Measurements from ENCODE around the gene TLR2. TPM values are rescaled to one million over a fixed set of nuclear protein-coding genes. Genes with fewer than 3 reads are reported as not detected.

TLR2 gene
- total RNA-seq, result 100 to 1,000 TPM in 1 of 2 donors, 10 to 100 TPM in 1; 93.6 to 186 TPM
- polyA plus RNA-seq, result 100 to 1,000 TPM in 1 of 2 donors, 10 to 100 TPM in 1; 27.5 to 190 TPM
- long read RNA-seq, donor 1, full-length matches to known transcripts, result 33 of 33 reads
- long read RNA-seq, donor 1, partial matches to known transcripts, result 0 of 33 reads
- long read RNA-seq, donor 1, other reads (novel, unspliced or antisense), result 0 of 33 reads
- long read RNA-seq, donor 2, full-length matches to known transcripts, result 14 of 14 reads
- long read RNA-seq, donor 2, partial matches to known transcripts, result 0 of 14 reads
- long read RNA-seq, donor 2, other reads (novel, unspliced or antisense), result 0 of 14 reads
- long read RNA-seq, donor 3, full-length matches to known transcripts, result 21 of 26 reads
- long read RNA-seq, donor 3, partial matches to known transcripts, result 5 of 26 reads
- long read RNA-seq, donor 3, other reads (novel, unspliced or antisense), result 0 of 26 reads
- long read RNA-seq, donor 4, full-length matches to known transcripts, result 9 of 9 reads
- long read RNA-seq, donor 4, partial matches to known transcripts, result 0 of 9 reads
- long read RNA-seq, donor 4, other reads (novel, unspliced or antisense), result 0 of 9 reads
- long read RNA-seq, donor 5, full-length matches to known transcripts, result 19 of 19 reads
- long read RNA-seq, donor 5, partial matches to known transcripts, result 0 of 19 reads
- long read RNA-seq, donor 5, other reads (novel, unspliced or antisense), result 0 of 19 reads

GRCh38 chr4:153684182-153684970 lies at the start of gene TLR2:
TSS of gene TLR2 (plus strand) at chr4:153684280. CDS start at chr4:153702908, 18,628 bp downstream.
- Histone ChIP-seq H3K9me3 (ENCODE audit: control insufficient read depth in 4 of 4, insufficient read depth in 3 of 4, low read length in 3 of 4) (peaks cover 0 to 6% (median 3%) of the 10 kb centered on the region in 4 donors), H3K9ac (ENCODE audit: insufficient read depth in 1 of 2, low read length in 2 of 2) (peak within 1 kb of the TSS; percentile 29 to 77), H3K27me3 (ENCODE audit: control insufficient read depth in 3 of 3, insufficient read depth in 3 of 3, low read length in 2 of 3) (peaks cover 0 to 12% (median 5%) of the 10 kb centered on the region in 3 donors), H3K36me3 (ENCODE audit: control insufficient read depth in 4 of 4, insufficient read depth in 4 of 4, low read length in 4 of 4) (peaks cover 0 to 12% (median 0%) of the 10 kb centered on the region in 4 donors), H3K27ac (ENCODE audit: low read depth in 1 of 2, low read length in 1 of 2) (peak within 1 kb of the TSS in 1 of 2 donors; percentile 84), H3K4me1 (ENCODE audit: control insufficient read depth in 5 of 5, insufficient read depth in 5 of 5, low read length in 5 of 5) (peaks cover 0 to 8% (median 0%) of the 10 kb centered on the region in 5 donors), H3K4me3 (peak within 1 kb of the TSS; percentile 76)
- DNase-seq, result peak; percentile 69 to 72 (median 71)
- no peak for TF ChIP-seq CTCF (IDR thresholded peaks at IDR 0.05; ENCODE audit: control extremely low read depth, extremely low read depth)
- ATAC-seq (ENCODE audit: insufficient read depth, low FRiP score), result peak; percentile 92
- 0 to 1% methylated on average over 41 to 75 of the region's 75 CpGs for WGBS, 2 donors

GRCh38 chr4:153634738-153635353 lies 49.2 kb upstream of the TLR2 start:
- H3K4me3 ChIP-seq, result no peak overlapping the region
- H3K27ac ChIP-seq (ENCODE audit: low read depth in 1 of 2, low read length in 1 of 2), result no peak overlapping the region
- peaks cover 14 to 40% (median 36%) of the 10 kb centered on the region in 4 donors for H3K36me3 ChIP-seq (ENCODE audit: control insufficient read depth in 4 of 4, insufficient read depth in 4 of 4, low read length in 4 of 4)
- TF ChIP-seq CTCF (IDR thresholded peaks at IDR 0.05; ENCODE audit: control extremely low read depth, extremely low read depth), result peak; percentile 35
- DNase-seq, result peak in 2 of 3 donors; percentile 42 to 52
- ATAC-seq (ENCODE audit: insufficient read depth, low FRiP score), result peak; percentile 80
- no peaks in the 10 kb centered on the region for H3K27me3 ChIP-seq (ENCODE audit: control insufficient read depth in 3 of 3, insufficient read depth in 3 of 3, low read length in 2 of 3)
- no peak overlapping the region for H3K9ac ChIP-seq (ENCODE audit: insufficient read depth in 1 of 2, low read length in 2 of 2)
- H3K9me3 ChIP-seq (ENCODE audit: control insufficient read depth in 4 of 4, insufficient read depth in 3 of 4, low read length in 3 of 4), result peaks cover 0 to 4% (median 0%) of the 10 kb centered on the region in 4 donors
- H3K4me1 ChIP-seq (ENCODE audit: control insufficient read depth in 5 of 5, insufficient read depth in 5 of 5, low read length in 5 of 5), result no peaks in the 10 kb centered on the region
- 70 to 90% methylated on average over 3 of the region's 3 CpGs for WGBS, 2 donors

- Histone ChIP-seq H3K27me3 (ENCODE audit: control insufficient read depth in 3 of 3, insufficient read depth in 3 of 3, low read length in 2 of 3) (no peaks in the 10 kb centered on the region), H3K4me1 (ENCODE audit: control insufficient read depth in 5 of 5, insufficient read depth in 5 of 5, low read length in 5 of 5) (no peaks in the 10 kb centered on the region), H3K4me3 (no peak overlapping the region), H3K9ac (ENCODE audit: insufficient read depth in 1 of 2, low read length in 2 of 2) (no peak overlapping the region), H3K36me3 (ENCODE audit: control insufficient read depth in 4 of 4, insufficient read depth in 4 of 4, low read length in 4 of 4) (peaks cover 12 to 34% (median 28%) of the 10 kb centered on the region in 4 donors), H3K27ac (ENCODE audit: low read depth in 1 of 2, low read length in 1 of 2) (no peak overlapping the region), H3K9me3 (ENCODE audit: control insufficient read depth in 4 of 4, insufficient read depth in 3 of 4, low read length in 3 of 4) (no peaks in the 10 kb centered on the region)
- WGBS, 2 donors, result 77 to 81% methylated on average over 6 of the region's 6 CpGs
- no peak for TF ChIP-seq CTCF (IDR thresholded peaks at IDR 0.05; ENCODE audit: control extremely low read depth, extremely low read depth)
- no peak for DNase-seq
- no peak for ATAC-seq (ENCODE audit: insufficient read depth, low FRiP score)
Measured at GRCh38 chr4:153635846-153636245, 48.2 kb upstream of the TLR2 start.

Measured in lung (tissue), 16 donors.